GM12875 (cell line): ENCODE results near the gene ZDHHC4.

ENCODE experiments used
- H3K4me3 ChIP-seq: one replicate; pipeline ENCODE4 v1.5.1; 2011; ENCODE audit warnings: low read depth, low read length, control low read depth
- TF ChIP-seq, protein P1 (sequence below): IDR thresholded peaks from 2 replicates; pipeline ENCODE4 v1.5.1; 2011; ENCODE audit warnings: low read depth, mild to moderate bottlenecking, control low read depth, inconsistent platforms, low read length, moderate library complexity, borderline replicate concordance; ENCODE audit not compliant: insufficient read depth

The ZDHHC4 gene

DNA sequence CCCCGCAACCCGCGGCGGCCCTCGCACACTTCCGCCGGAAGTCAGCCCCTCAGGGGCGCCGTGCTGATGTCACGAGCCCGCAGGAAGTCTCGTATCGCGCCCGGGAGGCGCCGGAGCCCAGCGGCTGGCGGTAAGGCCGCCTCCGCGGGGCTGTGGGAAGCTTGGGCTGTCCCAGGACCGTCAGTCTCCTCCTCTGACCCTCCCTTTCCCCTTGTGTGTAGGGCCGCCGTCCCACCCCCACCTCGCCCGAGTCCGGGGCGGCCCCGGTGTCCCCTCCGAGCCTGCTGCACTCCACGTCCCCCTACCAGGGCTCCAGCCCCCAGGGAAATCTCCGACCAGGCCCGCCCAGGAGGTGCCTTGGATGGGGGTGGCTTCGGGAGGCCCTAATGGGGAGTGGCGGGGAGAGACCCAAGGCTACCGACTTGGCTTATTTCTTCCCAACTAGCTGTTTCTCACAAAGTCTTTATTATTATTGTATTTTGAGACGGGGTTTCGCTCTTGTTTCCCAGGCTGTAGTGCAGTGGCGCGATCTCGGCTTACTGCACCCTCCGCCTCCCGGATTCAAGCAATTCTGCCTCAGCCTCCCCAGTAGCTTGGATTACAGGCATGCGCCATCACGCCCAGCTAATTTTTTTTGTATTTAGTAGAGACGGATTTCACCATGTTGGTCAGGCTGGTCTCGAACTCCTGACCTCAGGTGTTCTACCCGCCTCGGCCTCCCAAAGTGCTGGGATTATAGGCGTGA is at the start of gene ZDHHC4:
TSS of gene ZDHHC4 (plus strand) at position 86 of the 745 bp plus-strand sequence. CDS start 3,108 bp downstream, outside the sequence.
- peak within 1 kb of the TSS; percentile 68 for H3K4me3 ChIP-seq
- TF ChIP-seq, protein P1, sequence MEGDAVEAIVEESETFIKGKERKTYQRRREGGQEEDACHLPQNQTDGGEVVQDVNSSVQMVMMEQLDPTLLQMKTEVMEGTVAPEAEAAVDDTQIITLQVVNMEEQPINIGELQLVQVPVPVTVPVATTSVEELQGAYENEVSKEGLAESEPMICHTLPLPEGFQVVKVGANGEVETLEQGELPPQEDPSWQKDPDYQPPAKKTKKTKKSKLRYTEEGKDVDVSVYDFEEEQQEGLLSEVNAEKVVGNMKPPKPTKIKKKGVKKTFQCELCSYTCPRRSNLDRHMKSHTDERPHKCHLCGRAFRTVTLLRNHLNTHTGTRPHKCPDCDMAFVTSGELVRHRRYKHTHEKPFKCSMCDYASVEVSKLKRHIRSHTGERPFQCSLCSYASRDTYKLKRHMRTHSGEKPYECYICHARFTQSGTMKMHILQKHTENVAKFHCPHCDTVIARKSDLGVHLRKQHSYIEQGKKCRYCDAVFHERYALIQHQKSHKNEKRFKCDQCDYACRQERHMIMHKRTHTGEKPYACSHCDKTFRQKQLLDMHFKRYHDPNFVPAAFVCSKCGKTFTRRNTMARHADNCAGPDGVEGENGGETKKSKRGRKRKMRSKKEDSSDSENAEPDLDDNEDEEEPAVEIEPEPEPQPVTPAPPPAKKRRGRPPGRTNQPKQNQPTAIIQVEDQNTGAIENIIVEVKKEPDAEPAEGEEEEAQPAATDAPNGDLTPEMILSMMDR, result no peak

GRCh38 chr7:6528401-6529130 is 48.7 kb upstream of the ZDHHC4 start:
- TF ChIP-seq, protein P1, result no peak
- no peak overlapping the region for H3K4me3 ChIP-seq

- TF ChIP-seq, protein P1, result no peak
- no peak overlapping the region for H3K4me3 ChIP-seq
Measured at GRCh38 chr7:6529643-6530042, 47.6 kb upstream of the ZDHHC4 start.

DNA sequence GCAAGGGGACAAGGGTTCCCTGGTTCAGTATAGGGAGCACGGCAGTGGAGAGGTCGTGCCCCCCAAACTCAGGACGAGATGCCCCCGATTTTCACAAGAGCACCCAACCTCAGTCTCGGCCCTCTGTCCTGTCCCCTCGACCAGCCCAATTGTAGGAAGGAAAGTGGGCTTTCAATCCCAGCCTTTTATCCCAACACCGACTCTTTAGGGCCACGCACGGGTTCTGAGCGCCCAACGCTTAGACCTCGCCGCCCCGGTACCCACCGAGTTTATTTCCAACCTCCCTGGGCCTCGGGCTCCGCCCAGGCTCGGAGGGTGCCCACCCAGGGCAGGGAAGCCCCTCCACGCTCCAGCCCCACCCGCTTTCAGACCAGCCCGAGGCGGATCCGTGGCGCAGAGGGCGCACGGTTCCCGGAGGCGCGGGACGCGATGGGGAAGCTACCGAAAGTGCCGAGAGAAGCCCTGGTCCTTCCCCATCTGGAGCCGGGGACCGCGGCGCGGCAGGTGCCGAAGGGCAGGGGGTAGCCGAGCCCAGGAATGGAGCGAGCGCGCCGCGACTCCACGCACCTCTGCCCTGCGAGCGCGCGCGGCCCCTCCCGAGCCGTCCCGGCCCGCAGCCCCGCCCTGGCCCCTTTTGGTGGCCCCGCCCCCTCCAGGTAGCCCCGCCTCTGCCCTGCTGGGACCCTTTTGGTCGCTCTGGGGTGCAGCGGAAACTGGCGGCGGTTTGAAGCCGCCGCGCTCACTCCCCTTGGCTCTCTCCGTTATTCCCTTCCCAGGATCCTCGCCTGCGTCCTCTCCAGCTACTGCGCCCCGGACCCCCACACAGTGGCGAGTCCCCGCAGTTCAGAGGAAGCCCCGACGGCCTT is 46.4 kb upstream of the ZDHHC4 start:
- TF ChIP-seq, protein P1, result no peak
- H3K4me3 ChIP-seq, result no peak overlapping the region

GRCh38 chr7:6531492-6532279 is 45.6 kb upstream of the ZDHHC4 start:
- TF ChIP-seq, protein P1, result no peak
- H3K4me3 ChIP-seq, result no peak overlapping the region

DNA sequence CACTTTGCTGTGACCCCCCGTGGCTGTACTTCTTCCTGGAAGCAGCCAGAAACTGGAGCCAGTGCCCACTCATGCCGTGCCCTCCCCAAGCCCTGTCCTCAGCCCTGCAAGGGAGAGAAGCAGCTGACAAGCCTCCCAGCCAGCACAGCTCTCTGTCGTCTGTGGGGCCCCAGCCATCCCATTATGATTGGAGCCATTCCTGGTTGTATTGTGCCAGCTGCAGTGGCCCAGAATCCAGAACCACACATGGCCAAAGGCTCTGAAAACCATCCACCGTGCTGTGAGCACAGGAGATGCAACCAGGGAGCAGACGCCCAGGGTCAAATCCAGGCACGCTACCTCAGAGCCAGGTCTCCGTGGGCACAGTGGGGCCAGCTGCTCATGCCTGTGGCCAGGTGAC is 44.7 kb upstream of the ZDHHC4 start:
- TF ChIP-seq, protein P1, result no peak
- no peak overlapping the region for H3K4me3 ChIP-seq
